Tibial artery (tissue), 4 donors: ENCODE data around the gene PLEKHF1.
A peak's percentile ranks its signal among the peaks of the same experiment; 100 is the strongest.

Source experiments
- DNase-seq, 2 donors: peaks; one replicate each; pipeline ENCODE4 v3.0.0-alpha.2; 2019
- H3K27ac ChIP-seq, 2 donors: fragments of 200-600 bp; sonication (generic) in 1 of 2; 1 replicate in 1 of 2; 2 replicates in 1 of 2; pipeline ENCODE4 v1.5.1; 2018 to 2019; ENCODE audit warnings: mild to moderate bottlenecking in 1 of 2
- H3K27me3 ChIP-seq, 2 donors: fragments of 200-600 bp; sonication (generic) in 1 of 2; one replicate each; pipeline versions ENCODE4 v1.5.1 to v1.6.0; 2016 to 2019
- H3K36me3 ChIP-seq, 3 donors: fragments of 200-600 bp; sonication (generic) in 2 of 3; one replicate each; pipeline ENCODE4 v1.5.1; 2016 to 2019; ENCODE audit warnings: mild to moderate bottlenecking in 2 of 3
- H3K4me1 ChIP-seq, 4 donors: fragments of 200-600 bp; sonication (generic) in 2 of 4; 1 replicate in 3 of 4; 2 replicates in 1 of 4; pipeline ENCODE4 v1.5.1; 2016 to 2019
- H3K4me3 ChIP-seq, 2 donors: fragments of 200-600 bp; sonication (generic) in 1 of 2; 1 replicate in 1 of 2; 2 replicates in 1 of 2; pipeline ENCODE4 v1.5.1; 2018 to 2019; ENCODE audit warnings: mild to moderate bottlenecking in 2 of 2
- H3K9me3 ChIP-seq, 3 donors: fragments of 200-600 bp; sonication (generic) in 1 of 3; one replicate each; pipeline ENCODE4 v1.5.1; 2016 to 2019
- CTCF ChIP-seq, 2 experiments: fragments of 200-600 bp in 1 of 2; fragments of 450-650 bp in 1 of 2; IDR thresholded peaks; one replicate each; pipeline ENCODE4 v1.5.1; 2017 to 2019; ENCODE audit warnings: antibody characterized with exemption in 2 of 2, mild to moderate bottlenecking in 1 of 2, moderate library complexity in 1 of 2
- intact Hi-C: fragments of 100-400 bp; cut with DNase I; formaldehyde crosslinking; loops from one replicate; pipeline ENCODE4 v1.15.0; 2023; ENCODE audit warnings: low total_unique reads

PLEKHF1 gene

GRCh38 chr19:29679598-29680210, 14.4 kb downstream of the PLEKHF1 start:
- TF ChIP-seq CTCF (IDR thresholded peaks at IDR 0.05): no peak
- no peak overlapping the region for H3K4me3 ChIP-seq
- H3K4me1 ChIP-seq: peaks cover 0 to 72% (median 38%) of the 10 kb centered on the region in 4 donors
- peaks cover 12 to 43% (median 36%) of the 10 kb centered on the region in 3 donors for H3K36me3 ChIP-seq
- H3K27ac ChIP-seq: peak overlapping the region; percentile 57 to 59
- intact Hi-C loops: no loop called here
- no peaks in the 10 kb centered on the region for H3K9me3 ChIP-seq
- no peaks in the 10 kb centered on the region for H3K27me3 ChIP-seq
- no peak for DNase-seq

- Histone ChIP-seq H3K36me3 (peaks cover 4 to 35% (median 28%) of the 10 kb centered on the region in 3 donors), H3K27ac (peak overlapping the region; percentile 57 to 59), H3K4me1 (peaks cover 0 to 79% (median 44%) of the 10 kb centered on the region in 4 donors), H3K9me3 (no peaks in the 10 kb centered on the region), H3K27me3 (no peaks in the 10 kb centered on the region), H3K4me3 (no peak overlapping the region)
- TF ChIP-seq CTCF (IDR thresholded peaks at IDR 0.05): no peak
- no peak for DNase-seq
- intact Hi-C loops: no loop called here
These were observed 15.2 kb downstream of the PLEKHF1 start for GRCh38 chr19:29680447-29680846.

DNA sequence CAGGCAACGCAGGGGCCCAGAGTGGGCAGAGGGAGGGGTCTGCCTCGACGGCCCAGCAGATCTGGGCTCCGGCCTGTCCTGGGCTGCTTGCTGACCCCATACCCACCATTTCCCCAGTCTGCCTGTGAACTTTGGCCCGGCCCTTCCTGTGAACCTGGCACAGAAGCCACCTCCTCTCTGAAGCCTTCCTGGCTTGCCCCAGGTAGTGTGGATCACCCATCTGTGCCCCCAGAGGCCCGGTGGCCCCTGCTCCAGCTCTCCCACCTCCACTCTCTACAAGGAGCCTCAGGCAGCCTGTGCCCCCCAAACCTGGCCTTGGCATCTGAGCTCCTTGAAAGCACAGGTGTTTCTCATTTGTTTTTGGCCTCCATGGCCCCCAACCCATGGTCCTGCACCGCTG, 15.7 kb downstream of the PLEKHF1 start:
- Histone ChIP-seq H3K27ac (peak overlapping the region; percentile 57 to 59), H3K27me3 (no peaks in the 10 kb centered on the region), H3K4me3 (no peak overlapping the region), H3K9me3 (no peaks in the 10 kb centered on the region), H3K36me3 (peaks cover 0 to 31% (median 23%) of the 10 kb centered on the region in 3 donors), H3K4me1 (peaks cover 0 to 79% (median 48%) of the 10 kb centered on the region in 4 donors)
- intact Hi-C loops: no loop called here
- no peak for DNase-seq
- no peak for TF ChIP-seq CTCF (IDR thresholded peaks at IDR 0.05)

- intact Hi-C loops: no loop called here
- H3K4me3 ChIP-seq: no peak overlapping the region
- no peaks in the 10 kb centered on the region for H3K9me3 ChIP-seq
- peaks cover 0 to 24% (median 16%) of the 10 kb centered on the region in 3 donors for H3K36me3 ChIP-seq
- peak in 1 of 2 donors; percentile 79 for DNase-seq
- no peaks in the 10 kb centered on the region for H3K27me3 ChIP-seq
- peaks cover 0 to 77% (median 48%) of the 10 kb centered on the region in 4 donors for H3K4me1 ChIP-seq
- peak overlapping the region; percentile 57 to 59 for H3K27ac ChIP-seq
- TF ChIP-seq CTCF (IDR thresholded peaks at IDR 0.05): no peak
These were observed 16.4 kb downstream of the PLEKHF1 start for GRCh38 chr19:29681422-29682235.

- DNase-seq: no peak
- H3K9me3 ChIP-seq: no peaks in the 10 kb centered on the region
- H3K4me1 ChIP-seq: peaks cover 0 to 76% (median 45%) of the 10 kb centered on the region in 4 donors
- no peak for TF ChIP-seq CTCF (IDR thresholded peaks at IDR 0.05)
- peak overlapping the region; percentile 57 to 59 for H3K27ac ChIP-seq
- no peaks in the 10 kb centered on the region for H3K27me3 ChIP-seq
- peaks cover 0 to 16% (median 10%) of the 10 kb centered on the region in 3 donors for H3K36me3 ChIP-seq
- no peak overlapping the region for H3K4me3 ChIP-seq
- intact Hi-C loops: no loop called here
These were observed 17.1 kb downstream of the PLEKHF1 start for GRCh38 chr19:29682236-29682895.
